Stimulated activated naive CD8-positive, alpha-beta T cell treated with anti-CD3 and anti-CD28 coated beads, Interleukin-15, amount 100 ng/mL, for 72 hours (primary cell): Measurements from ENCODE around the gene BORCS6.
A peak's percentile ranks its signal among the peaks of the same experiment; 100 is the strongest.
"Not testable (repeated sequence)": the region's sequence is repeated elsewhere in the genome, so short reads cannot be mapped to it uniquely, and the experiment has no call there.

Source experiments
- ATAC-seq: fragments of 150-1000 bp; cut with Tn5 transposase; 2 replicates; pipeline ENCODE4 v1.10.0; 2021; ENCODE audit warnings: mild to moderate bottlenecking, moderate library complexity
- DNase-seq, 2 donors: peaks; one replicate each; pipeline ENCODE4 v3.0.0; 2021 to 2022
- H3K27ac Mint-ChIP-seq, 2 donors: one replicate each; pipeline ENCODE4 v1.8.0; 2022; ENCODE audit warnings: mild to moderate bottlenecking in 2 of 2, mixed read lengths in 2 of 2, moderate library complexity in 2 of 2
- H3K27me3 Mint-ChIP-seq: one replicate; pipeline ENCODE4 v1.8.0; 2022; ENCODE audit warnings: mixed read lengths
- H3K4me1 Mint-ChIP-seq: one replicate; pipeline ENCODE4 v1.8.0; 2022; ENCODE audit warnings: mild to moderate bottlenecking, mixed read lengths
- H3K4me3 Mint-ChIP-seq, 2 donors: one replicate each; pipeline ENCODE4 v1.8.0; 2022; ENCODE audit warnings: mild to moderate bottlenecking in 2 of 2, mixed read lengths in 2 of 2, moderate library complexity in 1 of 2
- H3K9me3 Mint-ChIP-seq, 2 donors: one replicate each; pipeline ENCODE4 v1.8.0; 2022; ENCODE audit warnings: mixed read lengths in 2 of 2

The BORCS6 gene

GRCh38 chr17:8221663-8222379 lies 31.8 kb upstream of the BORCS6 start:
- DNase-seq (peak; percentile 93 to 95), ATAC-seq (peak; percentile 73)
- H3K4me1 Mint-ChIP-seq, result peaks cover 71% of the 10 kb centered on the region
- peak overlapping the region; percentile 88 to 96 for H3K4me3 Mint-ChIP-seq
- no peaks in the 10 kb centered on the region for H3K27me3 Mint-ChIP-seq
- no peaks in the 10 kb centered on the region for H3K9me3 Mint-ChIP-seq
- peak overlapping the region; percentile 93 to 100 for H3K27ac Mint-ChIP-seq

GRCh38 chr17:8220783-8221662 lies 31.0 kb upstream of the BORCS6 start:
- Mint-ChIP-seq H3K4me1 (peaks cover 63% of the 10 kb centered on the region), H3K9me3 (no peaks in the 10 kb centered on the region), H3K4me3 (peak overlapping the region; percentile 88 to 96), H3K27me3 (no peaks in the 10 kb centered on the region), H3K27ac (peak overlapping the region; percentile 93 to 100)
- DNase-seq, result peak; percentile 87 to 91
- ATAC-seq, result peak; percentile 33

- not testable (repeated sequence) for H3K4me3 Mint-ChIP-seq, DNase-seq, H3K27ac Mint-ChIP-seq, H3K9me3 Mint-ChIP-seq, H3K27me3 Mint-ChIP-seq, ATAC-seq
- peaks cover 35% of the 10 kb centered on the region for H3K4me1 Mint-ChIP-seq
These were observed 24.0 kb upstream of the BORCS6 start for GRCh38 chr17:8214000-8214399.

GRCh38 chr17:8212312-8213180 lies 22.6 kb upstream of the BORCS6 start:
- Mint-ChIP-seq H3K4me1 (peaks cover 38% of the 10 kb centered on the region), H3K9me3 (no peaks in the 10 kb centered on the region), H3K27ac (peak overlapping the region in 1 of 2 donors; percentile 48), H3K27me3 (no peaks in the 10 kb centered on the region), H3K4me3 (no peak overlapping the region)
- DNase-seq (no peak), ATAC-seq (no peak)

- peaks cover 50% of the 10 kb centered on the region for H3K4me1 Mint-ChIP-seq
- DNase-seq, result no peak
- ATAC-seq, result peak; percentile 60
- no peaks in the 10 kb centered on the region for H3K27me3 Mint-ChIP-seq
- no peaks in the 10 kb centered on the region for H3K9me3 Mint-ChIP-seq
- peak overlapping the region; percentile 94 to 100 for H3K27ac Mint-ChIP-seq
- peak overlapping the region; percentile 93 to 99 for H3K4me3 Mint-ChIP-seq
These were observed 20.9 kb upstream of the BORCS6 start for GRCh38 chr17:8210761-8211458.

GRCh38 chr17:8209907-8210760 lies 20.2 kb upstream of the BORCS6 start, which contains the start of gene AURKB:
Gene AURKB, minus strand, starts transcription at chr17:8210575. Its CDS starts 351 bp downstream, at chr17:8210224.
- Mint-ChIP-seq H3K4me1 (peaks cover 50% of the 10 kb centered on the region), H3K4me3 (peak within 1 kb of the TSS; percentile 93 to 99), H3K27ac (peak within 1 kb of the TSS; percentile 94 to 100), H3K27me3 (no peaks in the 10 kb centered on the region), H3K9me3 (no peaks in the 10 kb centered on the region)
- DNase-seq (peak; percentile 85 to 92), ATAC-seq (peak; percentile 98)

GRCh38 chr17:8206536-8206935 lies 16.6 kb upstream of the BORCS6 start:
- Mint-ChIP-seq H3K4me3 (peak overlapping the region in 1 of 2 donors; percentile 34), H3K27me3 (no peaks in the 10 kb centered on the region), H3K27ac (peak overlapping the region in 1 of 2 donors; percentile 55), H3K9me3 (no peaks in the 10 kb centered on the region), H3K4me1 (peaks cover 54% of the 10 kb centered on the region)
- no peak for ATAC-seq
- DNase-seq, result no peak

- Mint-ChIP-seq H3K4me3 (no peak overlapping the region), H3K9me3 (no peaks in the 10 kb centered on the region), H3K27ac (no peak overlapping the region), H3K27me3 (no peaks in the 10 kb centered on the region), H3K4me1 (peaks cover 45% of the 10 kb centered on the region)
- no peak for ATAC-seq
- DNase-seq, result no peak
These were observed 15.0 kb upstream of the BORCS6 start for GRCh38 chr17:8204761-8205555.

GRCh38 chr17:8192070-8192815 lies 2.3 kb upstream of the BORCS6 start:
- no peak overlapping the region for H3K27ac Mint-ChIP-seq
- peaks cover 13% of the 10 kb centered on the region for H3K4me1 Mint-ChIP-seq
- H3K4me3 Mint-ChIP-seq, result no peak overlapping the region
- DNase-seq, result peak; percentile 53 to 77
- H3K27me3 Mint-ChIP-seq, result no peaks in the 10 kb centered on the region
- ATAC-seq, result peak; percentile 60
- no peaks in the 10 kb centered on the region for H3K9me3 Mint-ChIP-seq

GRCh38 chr17:8190506-8190905 lies 526 bp upstream of the BORCS6 start:
- Mint-ChIP-seq H3K4me3 (no peak overlapping the region), H3K27ac (no peak overlapping the region), H3K27me3 (no peaks in the 10 kb centered on the region), H3K9me3 (no peaks in the 10 kb centered on the region), H3K4me1 (no peaks in the 10 kb centered on the region)
- ATAC-seq (no peak), DNase-seq (no peak)

GRCh38 chr17:8189041-8189710 lies 804 bp downstream of the BORCS6 start:
- ATAC-seq (no peak), DNase-seq (peak; percentile 51 to 67)
- Mint-ChIP-seq H3K27ac (peak overlapping the region; percentile 59 to 98), H3K27me3 (no peaks in the 10 kb centered on the region), H3K9me3 (no peaks in the 10 kb centered on the region), H3K4me3 (no peak overlapping the region), H3K4me1 (no peaks in the 10 kb centered on the region)

- no peak for ATAC-seq
- H3K4me1 Mint-ChIP-seq, result peaks cover 6% of the 10 kb centered on the region
- peak; percentile 25 to 36 for DNase-seq
- H3K27me3 Mint-ChIP-seq, result no peaks in the 10 kb centered on the region
- no peaks in the 10 kb centered on the region for H3K9me3 Mint-ChIP-seq
- no peak overlapping the region for H3K27ac Mint-ChIP-seq
- H3K4me3 Mint-ChIP-seq, result no peak overlapping the region
These were observed 1.6 kb downstream of the BORCS6 start for GRCh38 chr17:8188263-8188839.
